SK-N-SH treated with all-trans-retinoic acid at 6 μM for 48 hours (cell line): ENCODE data around the gene WFIKKN2.
A peak's percentile ranks its signal among the peaks of the same experiment; 100 is the strongest.

Experiments used
- ATAC-seq: fragments of 200-7000 bp; cut with Tn5 transposase; 3 replicates; pipeline ENCODE4 v1.9.1; 2020; ENCODE audit warnings: mild to moderate bottlenecking, moderate library complexity
- ARNTL ChIP-seq: fragments of 450-650 bp; formaldehyde crosslinking; IDR thresholded peaks from 2 replicates; pipeline ENCODE4 v1.5.0; 2020; ENCODE audit warnings: low read depth, mild to moderate bottlenecking, moderate library complexity, borderline replicate concordance
- BACH2 ChIP-seq: fragments of 250-450 bp; sonication (Bioruptor Pico); IDR thresholded peaks from 2 replicates; pipeline ENCODE4 v1.9.0; 2021; ENCODE audit warnings: mild to moderate bottlenecking, borderline replicate concordance
- ESRRG ChIP-seq: fragments of 250-450 bp; sonication (Bioruptor Pico); IDR thresholded peaks from 2 replicates; pipeline ENCODE4 v1.6.1; 2021; ENCODE audit warnings: mild to moderate bottlenecking
- GLIS3 ChIP-seq: fragments of 250-450 bp; sonication (Bioruptor Pico); IDR thresholded peaks from 2 replicates; pipeline ENCODE4 v1.5.0; 2020; ENCODE audit warnings: mild to moderate bottlenecking, moderate library complexity
- ISL1 ChIP-seq: fragments of 250-450 bp; sonication (Bioruptor Pico); IDR thresholded peaks from 2 replicates; pipeline ENCODE4 v2.1.2; 2022; ENCODE audit warnings: mild to moderate bottlenecking, moderate library complexity
- OSR1 ChIP-seq: fragments of 250-450 bp; sonication (Bioruptor Pico); IDR thresholded peaks from 2 replicates; pipeline ENCODE4 v1.8.0; 2022; ENCODE audit warnings: moderate library complexity, mild to moderate bottlenecking, inconsistent platforms
- PPARA ChIP-seq: fragments of 250-450 bp; sonication (Bioruptor Pico); IDR thresholded peaks from 2 replicates; pipeline ENCODE4 v1.5.0; 2020; ENCODE audit warnings: mild to moderate bottlenecking, borderline replicate concordance
- RARB ChIP-seq: fragments of 250-450 bp; sonication (Bioruptor Pico); IDR thresholded peaks from 2 replicates; pipeline ENCODE4 v1.8.0; 2021; ENCODE audit warnings: mild to moderate bottlenecking, moderate library complexity
- SNAI2 ChIP-seq: fragments of 250-450 bp; sonication (Bioruptor Pico); IDR thresholded peaks from 2 replicates; pipeline ENCODE4 v1.5.0; 2020; ENCODE audit warnings: mild to moderate bottlenecking, moderate library complexity
- TCF4 ChIP-seq: fragments of 250-450 bp; sonication (Bioruptor Pico); IDR thresholded peaks from 2 replicates; pipeline ENCODE4 v1.8.0; 2021; ENCODE audit warnings: mild to moderate bottlenecking, moderate library complexity, borderline replicate concordance
- ZC3H10 ChIP-seq: fragments of 250-450 bp; sonication (Bioruptor Pico); IDR thresholded peaks from 2 replicates; pipeline ENCODE4 v1.5.1; 2021; ENCODE audit warnings: mild to moderate bottlenecking, moderate library complexity
- ZFP3 ChIP-seq: fragments of 250-450 bp; sonication (Bioruptor Pico); IDR thresholded peaks from 2 replicates; pipeline ENCODE4 v1.5.0; 2020; ENCODE audit warnings: mild to moderate bottlenecking, moderate library complexity
- ZFP30 ChIP-seq: fragments of 450-650 bp; formaldehyde crosslinking; IDR thresholded peaks from 2 replicates; pipeline ENCODE4 v1.5.0; 2022; ENCODE audit warnings: mild to moderate bottlenecking, moderate library complexity
- ZNF565 ChIP-seq: fragments of 450-650 bp; formaldehyde crosslinking; conservative IDR thresholded peaks from 2 replicates; pipeline ENCODE4 v1.5.0; 2020; ENCODE audit warnings: low read depth, mild to moderate bottlenecking, moderate library complexity
- ZNF8 ChIP-seq: fragments of 450-650 bp; formaldehyde crosslinking; IDR thresholded peaks from 2 replicates; pipeline ENCODE4 v1.5.0; 2020; ENCODE audit warnings: mild to moderate bottlenecking, moderate library complexity
- TF ChIP-seq, protein P1 (sequence below): fragments of 250-450 bp; sonication (Bioruptor Pico); IDR thresholded peaks from 2 replicates; pipeline ENCODE4 v1.5.1; 2020; ENCODE audit warnings: low read depth, mild to moderate bottlenecking, moderate library complexity
- TF ChIP-seq, protein P2 (sequence below): fragments of 250-450 bp; sonication (Bioruptor Pico); IDR thresholded peaks from 2 replicates; pipeline ENCODE4 v1.5.1; 2021; ENCODE audit warnings: mild to moderate bottlenecking, moderate library complexity
- TF ChIP-seq, protein P3 (sequence below): fragments of 250-450 bp; sonication (Bioruptor Pico); IDR thresholded peaks from 2 replicates; pipeline ENCODE4 v1.8.0; 2021; ENCODE audit warnings: low read depth, mild to moderate bottlenecking, moderate library complexity, borderline replicate concordance
- TF ChIP-seq, protein P4 (sequence below): fragments of 250-450 bp; sonication (Bioruptor Pico); IDR thresholded peaks from 2 replicates; pipeline ENCODE4 v1.8.0; 2020; ENCODE audit warnings: mild to moderate bottlenecking, moderate library complexity, borderline replicate concordance
- TF ChIP-seq, protein P5 (sequence below): fragments of 250-450 bp; sonication (Bioruptor Pico); IDR thresholded peaks from 2 replicates; pipeline ENCODE4 v1.5.0; 2020; ENCODE audit warnings: mild to moderate bottlenecking, moderate library complexity

WFIKKN2 gene

DNA sequence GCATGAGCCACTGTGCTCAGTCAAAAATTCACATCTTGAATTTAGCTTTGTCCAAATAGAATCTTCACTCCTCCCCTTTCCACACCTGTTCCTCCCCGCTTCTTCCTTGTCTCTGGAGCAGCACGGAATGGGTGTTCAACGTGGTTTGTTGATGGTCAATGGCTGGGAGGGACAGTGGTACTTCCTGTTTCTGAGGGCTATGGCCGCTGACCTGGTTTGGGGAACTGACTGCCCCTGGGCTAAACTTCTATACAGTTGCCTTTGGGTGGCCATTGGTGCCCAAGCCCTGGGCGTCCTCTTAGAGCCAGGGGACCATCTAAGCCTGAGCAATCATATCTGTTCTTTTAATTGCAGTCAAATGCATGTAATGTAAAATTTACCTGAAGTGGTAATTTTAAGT lies 19.1 kb upstream of the WFIKKN2 start:
- TF ChIP-seq SNAI2 (CRISPR knock-in tag) = no peak
- no peak for TF ChIP-seq ZNF8
- TF ChIP-seq ZFP30 (CRISPR knock-in tag) = no peak
- no peak for TF ChIP-seq ARNTL (CRISPR knock-in tag)
- no peak for TF ChIP-seq BACH2 (CRISPR knock-in tag)
- no peak for TF ChIP-seq TCF4
- no peak for TF ChIP-seq PPARA (CRISPR knock-in tag)
- TF ChIP-seq, protein P1, sequence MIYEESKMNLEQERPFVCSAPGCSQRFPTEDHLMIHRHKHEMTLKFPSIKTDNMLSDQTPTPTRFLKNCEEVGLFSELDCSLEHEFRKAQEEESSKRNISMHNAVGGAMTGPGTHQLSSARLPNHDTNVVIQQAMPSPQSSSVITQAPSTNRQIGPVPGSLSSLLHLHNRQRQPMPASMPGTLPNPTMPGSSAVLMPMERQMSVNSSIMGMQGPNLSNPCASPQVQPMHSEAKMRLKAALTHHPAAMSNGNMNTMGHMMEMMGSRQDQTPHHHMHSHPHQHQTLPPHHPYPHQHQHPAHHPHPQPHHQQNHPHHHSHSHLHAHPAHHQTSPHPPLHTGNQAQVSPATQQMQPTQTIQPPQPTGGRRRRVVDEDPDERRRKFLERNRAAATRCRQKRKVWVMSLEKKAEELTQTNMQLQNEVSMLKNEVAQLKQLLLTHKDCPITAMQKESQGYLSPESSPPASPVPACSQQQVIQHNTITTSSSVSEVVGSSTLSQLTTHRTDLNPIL (CRISPR knock-in tag) = no peak
- TF ChIP-seq, protein P2, sequence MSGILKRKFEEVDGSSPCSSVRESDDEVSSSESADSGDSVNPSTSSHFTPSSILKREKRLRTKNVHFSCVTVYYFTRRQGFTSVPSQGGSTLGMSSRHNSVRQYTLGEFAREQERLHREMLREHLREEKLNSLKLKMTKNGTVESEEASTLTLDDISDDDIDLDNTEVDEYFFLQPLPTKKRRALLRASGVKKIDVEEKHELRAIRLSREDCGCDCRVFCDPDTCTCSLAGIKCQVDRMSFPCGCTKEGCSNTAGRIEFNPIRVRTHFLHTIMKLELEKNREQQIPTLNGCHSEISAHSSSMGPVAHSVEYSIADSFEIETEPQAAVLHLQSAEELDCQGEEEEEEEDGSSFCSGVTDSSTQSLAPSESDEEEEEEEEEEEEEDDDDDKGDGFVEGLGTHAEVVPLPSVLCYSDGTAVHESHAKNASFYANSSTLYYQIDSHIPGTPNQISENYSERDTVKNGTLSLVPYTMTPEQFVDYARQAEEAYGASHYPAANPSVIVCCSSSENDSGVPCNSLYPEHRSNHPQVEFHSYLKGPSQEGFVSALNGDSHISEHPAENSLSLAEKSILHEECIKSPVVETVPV = no peak
- no peak for ATAC-seq

DNA sequence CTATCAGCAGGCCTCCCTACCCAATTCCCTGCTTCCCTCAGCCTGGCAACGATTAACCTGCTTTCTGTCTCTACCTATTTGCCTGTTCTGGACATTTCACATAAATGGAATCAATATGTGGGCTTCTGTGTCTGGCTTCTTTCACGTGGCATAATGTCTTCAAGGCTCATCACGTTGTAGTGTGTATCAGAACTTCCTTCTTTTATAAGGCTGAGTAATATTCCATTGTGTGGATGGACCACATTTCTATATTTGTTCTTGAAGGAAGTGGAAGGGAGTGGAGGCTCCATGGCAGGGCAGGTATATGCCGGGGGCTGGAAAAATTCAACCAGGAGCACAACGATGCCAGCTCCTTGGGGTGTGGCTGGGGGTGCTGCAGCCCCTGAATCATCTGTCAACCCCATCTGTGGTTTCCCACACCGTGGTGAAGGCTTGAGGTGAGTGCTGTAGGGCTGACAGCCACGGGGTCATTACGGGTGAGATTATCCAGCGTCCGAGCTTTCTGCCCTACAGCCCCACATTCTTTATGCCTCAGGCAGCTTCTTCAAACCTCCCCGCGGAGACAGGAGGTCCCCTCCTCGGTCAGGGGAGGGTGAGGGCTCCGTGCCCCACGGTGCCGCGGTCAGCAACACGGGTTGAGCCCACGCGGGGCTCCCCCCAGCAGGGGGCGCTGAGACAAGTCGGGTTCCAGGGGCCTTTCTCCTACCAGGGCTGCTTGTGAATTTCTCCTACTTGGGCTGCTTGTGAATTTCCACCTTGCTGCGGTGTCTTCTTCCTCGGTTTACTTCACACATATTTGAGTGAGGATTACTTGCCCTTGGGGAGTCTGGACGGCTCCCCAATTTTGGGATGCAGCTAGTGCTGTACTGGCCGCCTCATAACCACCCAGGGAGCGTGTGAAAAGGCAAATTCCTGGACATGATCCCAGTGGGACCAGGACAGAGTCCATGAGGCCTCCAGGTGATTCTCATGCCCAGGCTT lies 18.3 kb upstream of the WFIKKN2 start:
- TF ChIP-seq RARB (CRISPR knock-in tag) (no peak), ZFP30 (CRISPR knock-in tag) (no peak), ARNTL (CRISPR knock-in tag) (no peak), SNAI2 (CRISPR knock-in tag) (no peak), OSR1 (no peak), ZNF8 (no peak)
- ATAC-seq = peak; percentile 80

DNA sequence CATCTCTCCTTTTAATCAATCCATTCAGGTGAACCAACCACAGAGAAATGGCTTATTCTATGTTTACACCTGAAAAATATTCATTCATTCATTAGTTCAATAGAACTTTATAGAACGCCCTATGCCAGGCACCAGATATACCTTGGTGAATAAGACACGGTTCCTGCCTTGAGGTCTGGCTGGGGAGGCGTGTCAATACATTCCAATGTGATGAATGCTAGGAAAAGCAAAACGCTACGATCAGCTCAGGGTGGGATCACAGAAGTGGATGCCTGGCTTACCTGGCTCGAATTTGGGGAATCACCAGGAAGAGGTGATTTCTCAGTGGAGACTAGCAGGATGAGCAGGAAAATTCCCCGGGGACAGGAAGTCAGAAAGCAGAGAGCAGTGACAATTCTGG lies 17.5 kb upstream of the WFIKKN2 start:
- TF ChIP-seq BACH2 (CRISPR knock-in tag) (no peak), SNAI2 (CRISPR knock-in tag) (no peak), ZFP3 (CRISPR knock-in tag) (no peak), RARB (CRISPR knock-in tag) (no peak), ZC3H10 (CRISPR knock-in tag) (no peak), ESRRG (CRISPR knock-in tag) (no peak), TCF4 (no peak), ISL1 (CRISPR knock-in tag) (no peak), ZNF565 (no peak)
- TF ChIP-seq, protein P3, sequence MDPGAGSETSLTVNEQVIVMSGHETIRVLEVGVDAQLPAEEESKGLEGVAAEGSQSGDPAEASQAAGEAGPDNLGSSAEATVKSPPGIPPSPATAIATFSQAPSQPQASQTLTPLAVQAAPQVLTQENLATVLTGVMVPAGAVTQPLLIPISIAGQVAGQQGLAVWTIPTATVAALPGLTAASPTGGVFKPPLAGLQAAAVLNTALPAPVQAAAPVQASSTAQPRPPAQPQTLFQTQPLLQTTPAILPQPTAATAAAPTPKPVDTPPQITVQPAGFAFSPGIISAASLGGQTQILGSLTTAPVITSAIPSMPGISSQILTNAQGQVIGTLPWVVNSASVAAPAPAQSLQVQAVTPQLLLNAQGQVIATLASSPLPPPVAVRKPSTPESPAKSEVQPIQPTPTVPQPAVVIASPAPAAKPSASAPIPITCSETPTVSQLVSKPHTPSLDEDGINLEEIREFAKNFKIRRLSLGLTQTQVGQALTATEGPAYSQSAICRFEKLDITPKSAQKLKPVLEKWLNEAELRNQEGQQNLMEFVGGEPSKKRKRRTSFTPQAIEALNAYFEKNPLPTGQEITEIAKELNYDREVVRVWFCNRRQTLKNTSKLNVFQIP (CRISPR knock-in tag) = no peak
- TF ChIP-seq, protein P4, sequence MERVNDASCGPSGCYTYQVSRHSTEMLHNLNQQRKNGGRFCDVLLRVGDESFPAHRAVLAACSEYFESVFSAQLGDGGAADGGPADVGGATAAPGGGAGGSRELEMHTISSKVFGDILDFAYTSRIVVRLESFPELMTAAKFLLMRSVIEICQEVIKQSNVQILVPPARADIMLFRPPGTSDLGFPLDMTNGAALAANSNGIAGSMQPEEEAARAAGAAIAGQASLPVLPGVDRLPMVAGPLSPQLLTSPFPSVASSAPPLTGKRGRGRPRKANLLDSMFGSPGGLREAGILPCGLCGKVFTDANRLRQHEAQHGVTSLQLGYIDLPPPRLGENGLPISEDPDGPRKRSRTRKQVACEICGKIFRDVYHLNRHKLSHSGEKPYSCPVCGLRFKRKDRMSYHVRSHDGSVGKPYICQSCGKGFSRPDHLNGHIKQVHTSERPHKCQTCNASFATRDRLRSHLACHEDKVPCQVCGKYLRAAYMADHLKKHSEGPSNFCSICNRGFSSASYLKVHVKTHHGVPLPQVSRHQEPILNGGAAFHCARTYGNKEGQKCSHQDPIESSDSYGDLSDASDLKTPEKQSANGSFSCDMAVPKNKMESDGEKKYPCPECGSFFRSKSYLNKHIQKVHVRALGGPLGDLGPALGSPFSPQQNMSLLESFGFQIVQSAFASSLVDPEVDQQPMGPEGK (CRISPR knock-in tag) = no peak
- TF ChIP-seq, protein P1 (CRISPR knock-in tag) = no peak
- peak; percentile 74 for ATAC-seq

DNA sequence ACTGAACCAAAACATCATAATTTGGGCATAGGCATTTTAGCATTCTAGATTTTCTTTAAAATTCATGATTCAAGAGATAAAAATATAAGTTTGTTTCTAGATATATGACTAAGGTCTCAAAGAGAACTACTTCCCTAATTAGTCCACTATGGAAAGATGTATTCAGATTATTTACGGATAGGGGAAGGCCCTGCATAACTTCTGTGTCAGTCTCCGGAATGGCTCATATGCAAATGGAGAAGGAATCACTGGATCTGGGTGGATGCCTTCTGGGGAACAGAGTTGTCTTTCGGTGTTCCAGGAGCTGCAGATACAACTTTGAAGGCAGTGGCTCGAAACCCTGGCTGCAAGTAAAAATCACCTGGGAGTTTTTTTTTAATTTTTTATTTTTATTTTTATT lies 17.1 kb upstream of the WFIKKN2 start:
- no peak for ATAC-seq
- TF ChIP-seq GLIS3 (CRISPR knock-in tag) (no peak), ZC3H10 (CRISPR knock-in tag) (no peak), SNAI2 (CRISPR knock-in tag) (no peak), RARB (CRISPR knock-in tag) (no peak), ZNF8 (no peak), PPARA (CRISPR knock-in tag) (no peak), ARNTL (CRISPR knock-in tag) (no peak)
- TF ChIP-seq, protein P5, sequence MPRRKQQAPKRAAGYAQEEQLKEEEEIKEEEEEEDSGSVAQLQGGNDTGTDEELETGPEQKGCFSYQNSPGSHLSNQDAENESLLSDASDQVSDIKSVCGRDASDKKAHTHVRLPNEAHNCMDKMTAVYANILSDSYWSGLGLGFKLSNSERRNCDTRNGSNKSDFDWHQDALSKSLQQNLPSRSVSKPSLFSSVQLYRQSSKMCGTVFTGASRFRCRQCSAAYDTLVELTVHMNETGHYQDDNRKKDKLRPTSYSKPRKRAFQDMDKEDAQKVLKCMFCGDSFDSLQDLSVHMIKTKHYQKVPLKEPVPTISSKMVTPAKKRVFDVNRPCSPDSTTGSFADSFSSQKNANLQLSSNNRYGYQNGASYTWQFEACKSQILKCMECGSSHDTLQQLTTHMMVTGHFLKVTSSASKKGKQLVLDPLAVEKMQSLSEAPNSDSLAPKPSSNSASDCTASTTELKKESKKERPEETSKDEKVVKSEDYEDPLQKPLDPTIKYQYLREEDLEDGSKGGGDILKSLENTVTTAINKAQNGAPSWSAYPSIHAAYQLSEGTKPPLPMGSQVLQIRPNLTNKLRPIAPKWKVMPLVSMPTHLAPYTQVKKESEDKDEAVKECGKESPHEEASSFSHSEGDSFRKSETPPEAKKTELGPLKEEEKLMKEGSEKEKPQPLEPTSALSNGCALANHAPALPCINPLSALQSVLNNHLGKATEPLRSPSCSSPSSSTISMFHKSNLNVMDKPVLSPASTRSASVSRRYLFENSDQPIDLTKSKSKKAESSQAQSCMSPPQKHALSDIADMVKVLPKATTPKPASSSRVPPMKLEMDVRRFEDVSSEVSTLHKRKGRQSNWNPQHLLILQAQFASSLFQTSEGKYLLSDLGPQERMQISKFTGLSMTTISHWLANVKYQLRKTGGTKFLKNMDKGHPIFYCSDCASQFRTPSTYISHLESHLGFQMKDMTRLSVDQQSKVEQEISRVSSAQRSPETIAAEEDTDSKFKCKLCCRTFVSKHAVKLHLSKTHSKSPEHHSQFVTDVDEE = no peak
- TF ChIP-seq, protein P3 (CRISPR knock-in tag) = no peak
